Measurements from ENCODE around the gene KCNJ9. TPM values are rescaled to one million over a fixed set of nuclear protein-coding genes. Genes with fewer than 3 reads are reported as not detected.

KCNJ9 gene
- total RNA-seq, 1 donor from 2014 or later: not detected

GRCh38 chr1:160129966-160130365 is 48.6 kb downstream of the KCNJ9 start:
- TF ChIP-seq POLR2AphosphoS5 (IDR thresholded peaks at IDR 0.05; ENCODE audit: insufficient read depth in 1 of 2, low read depth in 1 of 2): no peak
- TF ChIP-seq POLR2A (IDR thresholded peaks at IDR 0.05): no peak
- TF ChIP-seq CTCF (IDR thresholded peaks at IDR 0.05): no peak
- Histone ChIP-seq H3K4me1 (no peaks in the 10 kb centered on the region), H3K27ac (no peak overlapping the region), H3K27me3 (no peaks in the 10 kb centered on the region), H3K4me3 (no peak overlapping the region), H3K9me3 (no peaks in the 10 kb centered on the region), H3K36me3 (no peaks in the 10 kb centered on the region)
- no peak for DNase-seq (ENCODE audit: extremely low spot score in 2 of 2)
- intact Hi-C loops (cut with DNase I): no loop called here

- Histone ChIP-seq H3K9me3 (no peaks in the 10 kb centered on the region), H3K4me1 (no peaks in the 10 kb centered on the region), H3K27ac (no peak overlapping the region), H3K4me3 (no peak overlapping the region), H3K36me3 (no peaks in the 10 kb centered on the region), H3K27me3 (no peaks in the 10 kb centered on the region)
- DNase-seq (ENCODE audit: extremely low spot score in 2 of 2): no peak
- intact Hi-C loops (cut with DNase I): no loop called here
- TF ChIP-seq POLR2A (IDR thresholded peaks at IDR 0.05) (no peak), CTCF (IDR thresholded peaks at IDR 0.05) (no peak), POLR2AphosphoS5 (IDR thresholded peaks at IDR 0.05; ENCODE audit: insufficient read depth in 1 of 2, low read depth in 1 of 2) (no peak)
These were observed 49.1 kb downstream of the KCNJ9 start for GRCh38 chr1:160130486-160130885.

- Histone ChIP-seq H3K36me3 (no peaks in the 10 kb centered on the region), H3K4me3 (no peak overlapping the region), H3K27ac (no peak overlapping the region), H3K27me3 (no peaks in the 10 kb centered on the region), H3K9me3 (no peaks in the 10 kb centered on the region), H3K4me1 (no peaks in the 10 kb centered on the region)
- no peak for TF ChIP-seq CTCF (IDR thresholded peaks at IDR 0.05)
- TF ChIP-seq POLR2AphosphoS5 (IDR thresholded peaks at IDR 0.05; ENCODE audit: insufficient read depth in 1 of 2, low read depth in 1 of 2): no peak
- no peak for TF ChIP-seq POLR2A (IDR thresholded peaks at IDR 0.05)
- DNase-seq (ENCODE audit: extremely low spot score in 2 of 2): no peak
- intact Hi-C loops (cut with DNase I): no loop called here
These were observed 49.6 kb downstream of the KCNJ9 start for GRCh38 chr1:160130939-160131338.

- Histone ChIP-seq H3K36me3 (no peaks in the 10 kb centered on the region), H3K27me3 (no peaks in the 10 kb centered on the region), H3K4me1 (no peaks in the 10 kb centered on the region), H3K4me3 (no peak overlapping the region), H3K9me3 (no peaks in the 10 kb centered on the region), H3K27ac (no peak overlapping the region)
- DNase-seq (ENCODE audit: extremely low spot score in 2 of 2): no peak
- intact Hi-C loops (cut with DNase I): no loop called here
- TF ChIP-seq POLR2A (IDR thresholded peaks at IDR 0.05) (no peak), CTCF (IDR thresholded peaks at IDR 0.05) (no peak), POLR2AphosphoS5 (IDR thresholded peaks at IDR 0.05; ENCODE audit: insufficient read depth in 1 of 2, low read depth in 1 of 2) (no peak)
These were observed 50.6 kb downstream of the KCNJ9 start for GRCh38 chr1:160131803-160132565.

GRCh38 chr1:160133990-160134770 is 52.8 kb downstream of the KCNJ9 start:
- Histone ChIP-seq H3K27me3 (no peaks in the 10 kb centered on the region), H3K9me3 (no peaks in the 10 kb centered on the region), H3K36me3 (no peaks in the 10 kb centered on the region), H3K27ac (no peak overlapping the region), H3K4me3 (no peak overlapping the region), H3K4me1 (no peaks in the 10 kb centered on the region)
- intact Hi-C loops (cut with DNase I): no loop called here
- TF ChIP-seq POLR2AphosphoS5 (IDR thresholded peaks at IDR 0.05; ENCODE audit: insufficient read depth in 1 of 2, low read depth in 1 of 2) (no peak), POLR2A (IDR thresholded peaks at IDR 0.05) (no peak), CTCF (IDR thresholded peaks at IDR 0.05) (no peak)
- no peak for DNase-seq (ENCODE audit: extremely low spot score in 2 of 2)
